Heart right ventricle (tissue), 16 donors: ENCODE measurements around the gene SF1. TPM values are rescaled to one million over a fixed set of nuclear protein-coding genes. Genes with fewer than 3 reads are reported as not detected.
A peak's percentile ranks its signal among the peaks of the same experiment; 100 is the strongest.

Experiments
- ATAC-seq, 8 donors: fragments of 200-7000 bp; cut with Tn5 transposase; one replicate each; pipeline ENCODE4 v1.9.1; 2020; ENCODE audit warnings: mild to moderate bottlenecking in 8 of 8, moderate library complexity in 8 of 8, moderate number of reproducible peaks in 1 of 8
- DNase-seq, 2 donors: peaks; one replicate each; pipeline ENCODE4 v3.0.0-alpha.2; 2020
- H3K27ac ChIP-seq, 10 donors: fragments of 200-600 bp; sonication (generic) in 2 of 10; one replicate each; pipeline versions ENCODE4 v1.5.0 to v1.8.0; 2020 to 2022; ENCODE audit warnings: mild to moderate bottlenecking in 3 of 10
- H3K27me3 ChIP-seq, 7 donors: fragments of 200-600 bp; one replicate each; pipeline ENCODE4 v1.8.0; 2021 to 2022; ENCODE audit warnings: mild to moderate bottlenecking in 2 of 7
- H3K36me3 ChIP-seq, 9 donors: fragments of 200-600 bp; sonication (generic) in 1 of 9; one replicate each; pipeline versions ENCODE4 v1.5.0 to v1.8.0; 2020 to 2022; ENCODE audit warnings: mild to moderate bottlenecking in 2 of 9
- H3K4me1 ChIP-seq, 9 donors: fragments of 200-600 bp; sonication (generic) in 1 of 9; one replicate each; pipeline versions ENCODE4 v1.5.0 to v1.8.0; 2020 to 2022; ENCODE audit warnings: mild to moderate bottlenecking in 4 of 9
- H3K4me3 ChIP-seq, 10 donors: fragments of 200-600 bp; sonication (generic) in 2 of 10; one replicate each; pipeline versions ENCODE4 v1.5.0 to v1.8.0; 2020 to 2022; ENCODE audit warnings: mild to moderate bottlenecking in 7 of 10, moderate library complexity in 2 of 10
- H3K9me3 ChIP-seq, 11 donors: fragments of 200-600 bp in 10 of 11; sonication (generic) in 2 of 11; one replicate each; pipeline versions ENCODE4 v1.5.0 to v1.8.0; 2013 to 2022; ENCODE audit warnings: mild to moderate bottlenecking in 2 of 11, control low read depth in 1 of 11, moderate library complexity in 1 of 11
- WGBS, 2 donors: extraction: QIAGEN DNeasy Blood & Tissue Kit; methylation state at CpG; one replicate each; pipeline ENCODE4 v1.1.7; 2013; ENCODE audit warnings: inconsistent platforms in 1 of 2; 5-methylcytosine and 5-hydroxymethylcytosine counted together
- intact Hi-C, 10 donors: fragments of 100-400 bp; cut with DNase I; formaldehyde crosslinking; loops; one replicate each; pipeline versions ENCODE4 v1.11.1 to v1.14.2; 2022
- polyA plus RNA-seq, 2 donors: library from polyadenylated mRNA; stranded (reverse); fragments of 200-250 nt; gene quantifications; one replicate each; pipeline ENCODE4 v1.2.3, GENCODE V29; 2013
- total RNA-seq, 10 donors: library from RNA; stranded (reverse); fragmentation: NEBNext Ultra II Directional in 3 of 10; extraction: Animal tissue kit (Norgen Biotek cat#: 25700) in 3 of 10; gene quantifications; one replicate each; pipeline versions ENCODE4 v1.2.1 to v1.2.4, GENCODE V29; 2021 to 2023
- TF ChIP-seq, protein P1 (sequence below), 9 donors: fragments of 200-600 bp; sonication (generic) in 2 of 9; IDR thresholded peaks; one replicate each; pipeline versions ENCODE4 v1.5.0 to v1.8.0; 2021 to 2022; ENCODE audit warnings: antibody characterized with exemption in 9 of 9, mild to moderate bottlenecking in 5 of 9, moderate library complexity in 1 of 9
- donor health status: Arrhythmogenic right ventricular cardiomyopathy.
- donor health status: ischemic (EF 13 %, LVEDD 7.1; RV severe dilation, severe dysfunction).
- donor health status: healthy with polysubstance abuse.
- donor health status: DM: no; HTN: yes; CAD: no.
- donor health status: DM: no; HTN: no; CAD: no.
- donor health status: ischemic (EF 25% LVEDD 6.9; RV normal size, moderate dysfunction).
- donor health status: ischemic (EF 25% LVEDD 5.7; RV mildly dilated, moderate dysfunction).
- donor health status: healthy.
- donor health status: DM: yes; HTN: yes; CAD: no.
- donor health status: Ischemic cardiomyopathy.
- donor health status: ischemic (EF 35%, LVEDD 5.7; RV mildly dilated, moderate dysfunction).
- donor health status: nonischemic (EF 11% LVEDD 7.7; RV severe dilation, severe dysfunction).
- donor health status: DM: yes; HTN: yes; CAD: no.
- donor health status: PGD.
- donor health status: ischemic (EF 29% LVEDD 5.4; RV normal size, mild dysfunction).
- donor health status: nonischemic (EF 23%, LVEDD 6.1; RV moderate dilation, normal function).

SF1 gene
- total and polyA plus RNA-seq, 12 donors = 45.6 to 201 (median 160) TPM

DNA sequence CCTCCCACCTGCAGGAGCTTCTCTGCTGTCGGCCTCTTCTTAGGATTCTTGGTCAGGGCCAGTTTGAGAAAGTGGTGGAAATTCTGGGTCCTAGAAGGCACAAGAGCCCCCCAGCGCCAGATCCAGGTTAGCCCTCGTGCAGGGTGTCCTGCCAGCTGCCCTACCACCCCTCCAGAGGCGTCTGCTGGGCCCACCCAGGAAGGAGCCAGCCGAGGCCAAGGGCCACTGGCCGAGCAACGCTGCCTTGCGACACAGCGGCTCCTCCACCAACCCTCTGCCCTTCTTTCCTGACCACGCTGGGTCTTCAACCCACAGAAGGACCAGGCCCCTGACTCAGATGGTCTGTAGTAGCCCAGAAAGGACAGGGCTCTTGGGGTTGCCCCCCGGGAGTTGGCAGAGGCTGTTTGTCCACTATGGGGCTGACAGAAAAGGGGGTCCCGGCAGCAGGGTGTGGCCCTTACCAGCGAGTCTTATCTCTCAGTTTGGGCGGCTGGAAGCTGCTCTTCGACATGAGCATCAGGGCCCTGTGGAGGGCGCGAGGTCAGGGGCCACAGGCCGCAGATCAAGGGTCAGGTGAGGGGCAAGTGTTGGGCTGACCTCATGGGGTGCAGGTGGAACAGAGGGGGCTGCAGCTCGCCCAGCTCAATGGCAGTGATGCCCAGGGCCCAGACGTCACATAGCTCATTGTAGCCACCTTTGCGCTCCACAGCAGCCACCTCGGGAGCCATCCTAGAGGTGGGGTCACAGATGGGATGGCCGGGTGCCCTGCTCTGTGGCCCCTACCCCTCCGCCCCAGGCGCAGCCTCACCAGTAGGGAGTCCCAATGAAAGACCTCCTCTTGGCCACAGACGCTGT, 22.2 kb upstream of the SF1 start:
- DNase-seq (no peak), ATAC-seq (no peak)
- no peak overlapping the region for H3K4me3 ChIP-seq
- WGBS, 2 donors = 75 to 78% methylated on average over 26 of the region's 26 CpGs
- H3K27ac ChIP-seq = peak overlapping the region in 6 of 10 donors; percentile 30 to 97 (median 84)
- no peaks in the 10 kb centered on the region for H3K27me3 ChIP-seq
- peaks cover 0 to 54% (median 5%) of the 10 kb centered on the region in 9 donors for H3K36me3 ChIP-seq
- TF ChIP-seq, protein P1, sequence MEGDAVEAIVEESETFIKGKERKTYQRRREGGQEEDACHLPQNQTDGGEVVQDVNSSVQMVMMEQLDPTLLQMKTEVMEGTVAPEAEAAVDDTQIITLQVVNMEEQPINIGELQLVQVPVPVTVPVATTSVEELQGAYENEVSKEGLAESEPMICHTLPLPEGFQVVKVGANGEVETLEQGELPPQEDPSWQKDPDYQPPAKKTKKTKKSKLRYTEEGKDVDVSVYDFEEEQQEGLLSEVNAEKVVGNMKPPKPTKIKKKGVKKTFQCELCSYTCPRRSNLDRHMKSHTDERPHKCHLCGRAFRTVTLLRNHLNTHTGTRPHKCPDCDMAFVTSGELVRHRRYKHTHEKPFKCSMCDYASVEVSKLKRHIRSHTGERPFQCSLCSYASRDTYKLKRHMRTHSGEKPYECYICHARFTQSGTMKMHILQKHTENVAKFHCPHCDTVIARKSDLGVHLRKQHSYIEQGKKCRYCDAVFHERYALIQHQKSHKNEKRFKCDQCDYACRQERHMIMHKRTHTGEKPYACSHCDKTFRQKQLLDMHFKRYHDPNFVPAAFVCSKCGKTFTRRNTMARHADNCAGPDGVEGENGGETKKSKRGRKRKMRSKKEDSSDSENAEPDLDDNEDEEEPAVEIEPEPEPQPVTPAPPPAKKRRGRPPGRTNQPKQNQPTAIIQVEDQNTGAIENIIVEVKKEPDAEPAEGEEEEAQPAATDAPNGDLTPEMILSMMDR (IDR thresholded peaks at IDR 0.05) = no peak
- no peaks in the 10 kb centered on the region for H3K9me3 ChIP-seq
- intact Hi-C loops = no loop called here
- H3K4me1 ChIP-seq = peaks cover 14 to 46% (median 26%) of the 10 kb centered on the region in 9 donors

DNA sequence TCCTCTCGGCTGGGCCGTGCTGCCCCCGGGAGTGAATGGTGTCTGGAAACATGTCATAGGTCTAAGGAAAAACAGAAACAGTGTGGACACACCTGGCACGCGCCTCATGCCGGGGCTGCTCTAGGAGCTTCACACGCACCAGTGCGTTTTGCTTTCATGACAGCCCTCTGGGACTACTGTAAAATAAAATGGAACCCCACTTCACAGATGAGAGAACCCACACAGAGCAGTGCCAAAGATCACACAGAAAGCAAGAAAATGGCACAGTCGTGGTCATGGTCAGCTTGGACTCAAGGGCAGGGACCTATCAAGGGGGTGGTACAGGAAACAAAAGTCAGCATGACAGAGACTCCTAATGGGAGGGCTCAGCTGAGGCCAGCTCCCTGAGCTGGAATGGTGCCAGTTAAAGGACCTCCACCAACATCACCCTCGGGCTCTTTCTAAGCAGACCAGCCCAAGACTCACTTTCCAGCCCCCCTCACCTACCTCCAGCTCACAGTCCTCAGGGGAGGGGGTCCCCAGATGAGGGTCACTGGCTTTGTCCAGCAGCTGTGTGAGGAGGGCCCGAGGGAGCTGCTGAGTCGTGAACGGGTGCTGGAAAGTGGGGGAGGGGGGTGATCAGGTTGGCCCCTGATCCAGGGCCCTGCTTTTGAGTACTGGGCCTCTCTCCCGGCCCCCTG, 21.4 kb upstream of the SF1 start:
- intact Hi-C loops = no loop called here
- TF ChIP-seq, protein P1 (IDR thresholded peaks at IDR 0.05) = no peak
- WGBS, 2 donors = 64 to 67% methylated on average over 14 of the region's 14 CpGs
- Histone ChIP-seq H3K4me1 (peaks cover 14 to 44% (median 27%) of the 10 kb centered on the region in 9 donors), H3K27me3 (no peaks in the 10 kb centered on the region), H3K4me3 (no peak overlapping the region), H3K36me3 (peaks cover 0 to 51% (median 0%) of the 10 kb centered on the region in 9 donors), H3K27ac (peak overlapping the region in 6 of 10 donors; percentile 9 to 97 (median 56)), H3K9me3 (no peaks in the 10 kb centered on the region)
- no peak for DNase-seq
- no peak for ATAC-seq

DNA sequence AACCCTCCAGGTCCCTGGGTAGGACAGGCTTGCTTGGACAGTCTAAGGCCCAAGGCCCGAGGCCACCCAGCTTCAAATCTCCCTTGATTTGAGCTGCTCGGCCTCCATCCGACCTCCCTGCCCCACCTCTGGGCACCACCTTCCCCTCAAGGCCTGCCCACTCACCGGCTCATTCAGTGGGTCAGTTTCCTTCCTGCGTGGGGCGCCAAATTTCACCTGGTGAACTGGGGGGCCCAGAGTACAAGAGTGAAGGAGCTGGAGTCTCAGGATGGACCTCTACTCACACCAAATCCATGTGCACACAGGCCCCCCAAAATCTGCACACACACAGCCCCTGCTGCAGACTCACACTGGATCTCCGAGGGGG, 20.9 kb upstream of the SF1 start:
- Histone ChIP-seq H3K36me3 (peaks cover 0 to 46% (median 0%) of the 10 kb centered on the region in 9 donors), H3K4me1 (peaks cover 13 to 42% (median 24%) of the 10 kb centered on the region in 9 donors), H3K27ac (peak overlapping the region in 1 of 10 donors; percentile 9), H3K4me3 (no peak overlapping the region), H3K27me3 (no peaks in the 10 kb centered on the region), H3K9me3 (no peaks in the 10 kb centered on the region)
- 83 to 87% methylated on average over 7 of the region's 7 CpGs for WGBS, 2 donors
- TF ChIP-seq, protein P1 (IDR thresholded peaks at IDR 0.05) = no peak
- intact Hi-C loops = no loop called here
- ATAC-seq (no peak), DNase-seq (no peak)

DNA sequence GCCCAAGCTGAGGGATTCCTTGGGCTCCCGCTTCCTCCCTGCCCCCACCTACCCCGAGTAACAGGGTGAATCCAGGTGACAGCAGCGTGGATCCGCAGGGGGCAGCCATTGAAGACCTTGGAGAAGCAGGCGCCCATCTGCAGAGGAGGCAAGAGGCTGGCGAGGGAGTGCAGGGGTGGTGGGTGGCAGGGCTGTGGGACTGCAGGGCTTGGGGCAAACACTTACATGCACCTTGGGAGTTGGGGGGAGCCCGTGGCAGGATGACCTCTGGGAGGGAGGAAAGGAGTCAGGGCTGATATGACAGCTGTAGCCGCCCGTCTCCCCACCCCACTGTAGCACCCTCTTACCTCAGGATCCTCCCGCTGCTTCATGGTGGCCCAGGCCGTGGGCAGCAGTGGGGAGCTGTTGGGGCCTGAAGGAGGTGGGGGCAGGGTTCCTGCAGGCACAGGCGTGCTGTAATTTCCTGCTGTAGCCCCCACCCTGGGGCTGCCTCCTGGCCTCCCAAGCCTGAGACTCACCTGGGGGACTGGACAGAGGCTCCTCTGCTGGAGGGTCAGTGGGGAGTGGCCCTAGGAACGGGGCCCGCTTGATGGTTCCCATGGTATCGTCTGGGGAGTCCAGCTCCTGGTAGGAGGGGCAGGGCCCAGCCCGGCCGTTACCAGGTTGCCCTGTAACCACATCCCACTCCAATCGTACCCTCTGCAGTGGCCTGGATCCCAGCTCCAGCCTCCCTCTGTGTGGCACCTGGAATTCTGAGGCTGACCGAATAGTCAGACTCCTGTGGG, 18.6 kb upstream of the SF1 start:
- H3K4me1 ChIP-seq = peaks cover 0 to 43% (median 10%) of the 10 kb centered on the region in 9 donors
- DNase-seq (no peak), ATAC-seq (no peak)
- H3K27ac ChIP-seq = no peak overlapping the region
- 90 to 96% methylated on average over 19 of the region's 19 CpGs for WGBS, 2 donors
- TF ChIP-seq, protein P1 (IDR thresholded peaks at IDR 0.05) = no peak
- H3K27me3 ChIP-seq = no peaks in the 10 kb centered on the region
- intact Hi-C loops = no loop called here
- H3K36me3 ChIP-seq = peaks cover 0 to 51% (median 0%) of the 10 kb centered on the region in 9 donors
- no peaks in the 10 kb centered on the region for H3K9me3 ChIP-seq
- no peak overlapping the region for H3K4me3 ChIP-seq
